WERI-Rb-1 (cell line): Measurements from ENCODE around the gene GPR25.
A peak's percentile ranks its signal among the peaks of the same experiment; 100 is the strongest.

Source experiments
- DNase-seq: peaks from one replicate; pipeline ENCODE4 v3.0.0-alpha.2; 2020
- H3K27ac ChIP-seq: fragments of 250-450 bp; sonication (Bioruptor Pico); 2 replicates; pipeline ENCODE4 v1.5.1; 2020; ENCODE audit warnings: mild to moderate bottlenecking, moderate library complexity
- H3K27me3 ChIP-seq: fragments of 250-450 bp; sonication (Bioruptor Pico); 2 replicates; pipeline ENCODE4 v1.5.1; 2021; ENCODE audit warnings: mild to moderate bottlenecking, low read depth, moderate library complexity; ENCODE audit not compliant: insufficient read depth, severe bottlenecking
- H3K36me3 ChIP-seq: fragments of 250-450 bp; sonication (Bioruptor Pico); 2 replicates; pipeline ENCODE4 v1.5.1; 2020; ENCODE audit warnings: mild to moderate bottlenecking, moderate library complexity
- H3K4me3 ChIP-seq: 2 replicates; pipeline ENCODE4 v1.5.1; 2011; ENCODE audit warnings: low read depth, mild to moderate bottlenecking, control low read depth, low read length
- H3K9me3 ChIP-seq: fragments of 250-450 bp; sonication (Bioruptor Pico); 2 replicates; pipeline ENCODE4 v1.5.1; 2021; ENCODE audit warnings: mild to moderate bottlenecking, moderate library complexity; ENCODE audit not compliant: severe bottlenecking
- CTCF ChIP-seq: IDR thresholded peaks from 2 replicates; pipeline ENCODE4 v1.5.1; 2011; ENCODE audit warnings: low read depth, mild to moderate bottlenecking, control low read depth, inconsistent platforms, low read length

GPR25 gene

GRCh38 chr1:200899954-200900867 lies 27.4 kb downstream of the GPR25 start:
- peak; percentile 19 for DNase-seq
- Histone ChIP-seq H3K27me3 (no peaks in the 10 kb centered on the region), H3K4me3 (no peak overlapping the region), H3K9me3 (no peaks in the 10 kb centered on the region), H3K36me3 (peaks cover 17% of the 10 kb centered on the region), H3K27ac (no peak overlapping the region)
- no peak for TF ChIP-seq CTCF

GRCh38 chr1:200900877-200901276 lies 28.1 kb downstream of the GPR25 start:
- H3K27ac ChIP-seq: no peak overlapping the region
- no peak for TF ChIP-seq CTCF
- no peaks in the 10 kb centered on the region for H3K9me3 ChIP-seq
- peak; percentile 15 for DNase-seq
- H3K27me3 ChIP-seq: no peaks in the 10 kb centered on the region
- H3K36me3 ChIP-seq: peaks cover 17% of the 10 kb centered on the region
- H3K4me3 ChIP-seq: no peak overlapping the region

- no peak overlapping the region for H3K27ac ChIP-seq
- TF ChIP-seq CTCF: no peak
- peaks cover 17% of the 10 kb centered on the region for H3K36me3 ChIP-seq
- peak; percentile 16 for DNase-seq
- H3K4me3 ChIP-seq: no peak overlapping the region
- H3K27me3 ChIP-seq: no peaks in the 10 kb centered on the region
- no peaks in the 10 kb centered on the region for H3K9me3 ChIP-seq
Measured at GRCh38 chr1:200901350-200901749, 28.6 kb downstream of the GPR25 start.

- no peak for DNase-seq
- H3K27me3 ChIP-seq: no peaks in the 10 kb centered on the region
- no peak overlapping the region for H3K27ac ChIP-seq
- H3K36me3 ChIP-seq: peaks cover 17% of the 10 kb centered on the region
- TF ChIP-seq CTCF: no peak
- no peak overlapping the region for H3K4me3 ChIP-seq
- no peaks in the 10 kb centered on the region for H3K9me3 ChIP-seq
Measured at GRCh38 chr1:200901796-200902444, 29.1 kb downstream of the GPR25 start.

- no peak for TF ChIP-seq CTCF
- Histone ChIP-seq H3K27me3 (no peaks in the 10 kb centered on the region), H3K4me3 (no peak overlapping the region), H3K36me3 (peaks cover 23% of the 10 kb centered on the region), H3K27ac (no peak overlapping the region), H3K9me3 (no peaks in the 10 kb centered on the region)
- no peak for DNase-seq
Measured at GRCh38 chr1:200903793-200904192, 31.0 kb downstream of the GPR25 start.
